GM21825 (cell line): ENCODE results near the gene GMDS.

ENCODE experiments used
- ATAC-seq: cut with Tn5 transposase; IDR thresholded peaks from one replicate; pipeline ENCODE4 v1.9.1; 2021; ENCODE audit warnings: mild to moderate bottlenecking, moderate library complexity; ENCODE audit not compliant: unreplicated experiment

GMDS gene

GRCh38 chr6:1622220-1622850 is 623.1 kb downstream of the GMDS start:
- ATAC-seq = no peak

- ATAC-seq = no peak
These were observed 624.2 kb downstream of the GMDS start for GRCh38 chr6:1621070-1621701.

- no peak for ATAC-seq
These were observed 624.8 kb downstream of the GMDS start for GRCh38 chr6:1620504-1621069.

DNA sequence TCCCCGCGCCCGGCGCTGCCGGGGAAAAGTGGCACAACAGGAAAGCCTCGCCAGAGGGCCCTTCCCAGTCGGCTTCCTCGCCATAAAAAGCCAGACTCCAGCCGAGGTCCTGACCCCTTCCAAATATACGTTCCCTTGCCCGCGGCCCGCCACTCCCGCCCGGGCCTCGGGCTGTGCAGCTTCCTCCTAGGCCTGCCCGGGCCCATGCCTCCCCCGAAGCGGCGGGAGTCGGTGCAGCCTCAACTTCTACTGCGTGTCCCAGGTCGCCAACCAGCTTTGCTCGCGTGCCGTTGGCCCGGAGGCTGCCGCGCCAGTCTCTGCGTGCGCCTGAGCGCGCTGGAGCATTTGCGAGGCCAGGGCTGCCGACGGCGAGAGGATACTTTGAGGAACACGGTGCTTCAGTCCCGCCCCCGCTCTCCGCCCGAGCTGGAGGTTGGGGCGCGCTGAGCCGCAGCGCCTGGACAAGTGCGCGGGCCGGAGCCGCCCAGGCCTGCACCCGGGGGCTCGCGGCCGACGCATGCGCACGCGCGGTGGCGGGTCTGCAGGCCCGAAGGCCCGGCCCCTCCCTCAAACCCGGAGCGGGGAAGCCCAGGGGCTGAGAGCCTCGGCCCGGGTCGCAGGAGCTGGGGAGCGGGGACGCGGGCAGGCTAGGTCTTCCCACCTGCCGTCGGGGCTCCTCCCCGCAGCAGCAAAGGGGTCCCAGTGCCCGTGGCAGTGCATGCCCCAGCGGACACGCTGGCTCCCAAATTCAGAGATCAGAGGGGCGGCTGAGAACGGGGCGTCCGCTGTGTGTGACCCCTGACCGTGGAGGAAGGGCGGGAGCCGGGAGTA is 625.5 kb downstream of the GMDS start:
- ATAC-seq = no peak

- ATAC-seq = no peak
These were observed 626.2 kb downstream of the GMDS start for GRCh38 chr6:1619098-1619672.

GRCh38 chr6:1618311-1619097 is 626.9 kb downstream of the GMDS start:
- ATAC-seq = no peak

GRCh38 chr6:1617466-1618310 is 627.7 kb downstream of the GMDS start:
- no peak for ATAC-seq

DNA sequence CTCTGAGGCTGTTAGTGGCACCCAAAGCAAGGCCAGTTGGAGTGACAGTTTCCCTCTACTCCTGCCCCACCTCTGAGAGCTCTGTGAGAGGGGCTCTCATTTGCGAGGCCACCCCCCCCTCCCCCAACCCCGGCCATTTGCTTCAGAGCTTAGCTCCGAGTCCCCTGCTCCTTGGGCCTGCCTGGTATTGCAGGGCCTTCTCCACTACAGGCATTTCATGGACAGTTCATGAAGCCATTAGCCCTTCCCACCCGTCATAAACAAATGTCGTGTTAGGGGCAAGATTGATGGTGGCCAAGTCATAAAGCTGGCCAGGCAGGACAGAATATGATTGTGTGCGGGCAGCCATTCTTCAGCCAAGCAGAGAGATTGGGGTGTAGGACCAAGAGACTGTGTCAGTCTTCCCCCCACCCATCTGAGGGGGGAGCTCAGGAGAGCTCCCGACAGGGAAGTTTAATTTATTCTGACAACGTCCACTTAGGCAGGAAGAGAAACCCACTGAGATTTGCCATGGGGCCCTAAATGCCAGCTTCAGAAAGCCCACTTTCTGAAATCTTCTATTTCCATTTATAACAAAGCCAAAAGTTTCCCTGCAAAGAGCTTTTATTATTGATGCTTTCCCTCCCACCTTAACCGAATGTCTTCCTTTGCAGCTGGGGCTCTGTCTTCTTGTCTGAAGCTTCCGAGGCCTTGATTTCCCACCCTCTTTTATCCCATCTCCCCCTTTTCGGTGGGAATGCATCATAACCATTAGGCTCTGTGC is 628.5 kb downstream of the GMDS start:
- ATAC-seq = no peak

DNA sequence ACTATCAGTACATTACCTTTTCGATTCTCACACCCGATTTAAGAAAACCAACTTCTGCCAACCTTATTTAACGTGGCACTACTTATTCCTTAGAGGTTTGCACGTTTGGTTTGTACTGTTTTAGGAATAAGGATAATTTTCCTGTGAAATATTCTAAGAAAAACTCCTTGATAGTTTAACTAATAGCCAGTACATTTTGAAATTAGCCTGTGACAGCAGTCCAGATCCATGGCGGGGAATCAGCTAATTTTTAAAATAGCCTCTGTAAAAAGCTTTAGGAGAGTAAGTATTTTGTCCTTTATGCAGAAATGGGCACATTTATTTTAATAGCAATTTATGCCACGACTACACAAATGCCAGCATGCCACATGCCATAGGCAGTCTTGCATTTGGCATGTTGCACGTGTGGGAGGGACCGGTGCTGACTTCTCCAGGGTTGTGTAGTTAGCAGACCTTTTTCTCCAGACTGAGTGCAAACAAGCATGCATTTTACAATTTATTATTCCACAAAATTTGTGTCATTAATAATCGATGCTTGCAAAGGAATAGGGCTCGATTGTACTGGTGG is 629.5 kb downstream of the GMDS start:
- ATAC-seq = no peak

DNA sequence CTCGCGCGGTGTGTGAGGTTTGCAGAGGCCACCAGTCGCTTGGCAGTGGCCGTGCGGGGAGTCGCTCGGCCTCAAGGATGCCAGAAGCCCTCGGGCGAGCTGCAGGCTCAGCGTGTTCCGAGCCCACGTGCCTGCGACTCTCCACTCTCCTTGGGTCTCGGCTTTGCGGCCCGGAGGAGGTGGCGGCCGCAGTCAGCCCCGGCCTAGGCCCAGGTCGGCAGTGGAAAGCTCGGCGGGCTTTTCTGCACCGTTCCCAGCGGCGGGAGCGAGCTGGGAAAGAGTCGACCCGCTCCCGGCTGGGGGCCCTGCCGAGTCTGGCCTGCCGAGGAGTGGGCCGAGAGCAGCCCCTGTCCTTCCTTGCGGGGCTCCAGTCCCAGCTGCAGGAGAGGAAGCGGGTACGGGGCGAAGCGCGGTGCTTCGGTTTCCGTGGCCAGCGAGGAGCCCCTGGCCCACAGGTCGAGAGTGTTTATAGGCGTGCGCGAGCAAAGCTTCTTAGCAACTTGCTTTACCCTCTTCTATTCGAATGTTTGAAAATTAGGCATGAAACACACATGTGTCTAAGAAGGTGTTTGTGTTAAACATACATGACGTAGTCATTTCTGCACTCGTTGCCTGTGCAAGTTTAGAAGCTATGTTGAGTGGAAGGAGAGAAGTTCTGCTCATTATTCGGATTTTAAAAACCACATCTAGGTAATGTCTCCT is 630.1 kb downstream of the GMDS start:
- ATAC-seq = no peak

- no peak for ATAC-seq
These were observed 630.8 kb downstream of the GMDS start for GRCh38 chr6:1614448-1615150.

GRCh38 chr6:1613688-1614447 is 631.5 kb downstream of the GMDS start:
- no peak for ATAC-seq

DNA sequence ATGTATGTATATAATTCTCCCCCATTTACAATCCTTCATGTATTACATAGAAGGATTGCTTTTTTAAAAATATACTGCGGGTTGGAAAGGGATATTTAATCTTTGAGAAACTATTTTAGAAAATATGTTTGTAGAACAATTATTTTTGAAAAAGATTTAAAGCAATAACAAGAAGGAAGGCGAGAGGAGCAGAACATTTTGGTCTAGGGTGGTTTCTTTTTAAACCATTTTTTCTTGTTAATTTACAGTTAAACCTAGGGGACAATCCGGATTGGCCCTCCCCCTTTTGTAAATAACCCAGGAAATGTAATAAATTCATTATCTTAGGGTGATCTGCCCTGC is 632.1 kb downstream of the GMDS start:
- ATAC-seq = no peak

GRCh38 chr6:1612974-1613306 is 632.5 kb downstream of the GMDS start:
- no peak for ATAC-seq

GRCh38 chr6:1612299-1612973 is 633.0 kb downstream of the GMDS start:
- no peak for ATAC-seq

DNA sequence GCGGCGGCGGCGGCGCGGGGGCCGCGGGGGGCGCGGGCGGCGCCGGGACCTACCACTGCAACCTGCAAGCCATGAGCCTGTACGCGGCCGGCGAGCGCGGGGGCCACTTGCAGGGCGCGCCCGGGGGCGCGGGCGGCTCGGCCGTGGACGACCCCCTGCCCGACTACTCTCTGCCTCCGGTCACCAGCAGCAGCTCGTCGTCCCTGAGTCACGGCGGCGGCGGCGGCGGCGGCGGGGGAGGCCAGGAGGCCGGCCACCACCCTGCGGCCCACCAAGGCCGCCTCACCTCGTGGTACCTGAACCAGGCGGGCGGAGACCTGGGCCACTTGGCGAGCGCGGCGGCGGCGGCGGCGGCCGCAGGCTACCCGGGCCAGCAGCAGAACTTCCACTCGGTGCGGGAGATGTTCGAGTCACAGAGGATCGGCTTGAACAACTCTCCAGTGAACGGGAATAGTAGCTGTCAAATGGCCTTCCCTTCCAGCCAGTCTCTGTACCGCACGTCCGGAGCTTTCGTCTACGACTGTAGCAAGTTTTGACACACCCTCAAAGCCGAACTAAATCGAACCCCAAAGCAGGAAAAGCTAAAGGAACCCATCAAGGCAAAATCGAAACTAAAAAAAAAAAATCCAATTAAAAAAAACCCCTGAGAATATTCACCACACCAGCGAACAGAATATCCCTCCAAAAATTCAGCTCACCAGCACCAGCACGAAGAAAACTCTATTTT is 633.7 kb downstream of the GMDS start:
- ATAC-seq = no peak
